Fibroblast of lung (primary cell): ENCODE results near the gene WDR76. TPM values are rescaled to one million over a fixed set of nuclear protein-coding genes. Genes with fewer than 3 reads are reported as not detected.
"Not testable (repeated sequence)": the region's sequence is repeated elsewhere in the genome, so short reads cannot be mapped to it uniquely, and the experiment has no call there.

Experiments
- DNase-seq, 2 donors: peaks; one replicate each; pipeline versions ENCODE4 v3.0.0 to v3.0.0-alpha.2; 2010; ENCODE audit warnings: low read depth in 2 of 2
- H2AFZ ChIP-seq: 2 replicates; pipeline ENCODE4 v1.5.1; 2012; ENCODE audit warnings: low read length, control low read depth, inconsistent platforms
- H3K27ac ChIP-seq: 2 replicates; pipeline ENCODE4 v1.5.1; 2011; ENCODE audit warnings: low read length, control low read depth; ENCODE audit not compliant: insufficient read depth
- H3K27me3 ChIP-seq: 2 replicates; pipeline ENCODE4 v1.5.1; 2011; ENCODE audit warnings: mild to moderate bottlenecking, low read length; ENCODE audit not compliant: control insufficient read depth, insufficient read depth
- H3K36me3 ChIP-seq: 2 replicates; pipeline ENCODE4 v1.5.1; 2011; ENCODE audit warnings: low read length; ENCODE audit not compliant: control insufficient read depth, insufficient read depth
- H3K4me1 ChIP-seq: 2 replicates; pipeline ENCODE4 v1.5.1; 2011; ENCODE audit warnings: low read length; ENCODE audit not compliant: control insufficient read depth, insufficient read depth; ENCODE audit errors: extremely low read depth
- H3K4me2 ChIP-seq: 2 replicates; pipeline ENCODE4 v1.5.1; 2011; ENCODE audit warnings: low read length, control low read depth; ENCODE audit not compliant: insufficient read depth; ENCODE audit errors: extremely low read depth
- H3K4me3 ChIP-seq, 4 experiments: fragments of 200-600 bp in 1 of 4; sonication (generic) in 1 of 4; replicated peaks in 1 of 4; 2 replicates each; pipeline ENCODE4 v1.5.1; 2011 to 2016; ENCODE audit warnings: low read length in 4 of 4, low read depth in 3 of 4, mild to moderate bottlenecking in 3 of 4, control low read depth in 2 of 4, inconsistent platforms in 1 of 4, mixed read lengths in 1 of 4; ENCODE audit not compliant: insufficient read depth in 1 of 4; ENCODE audit errors: control extremely low read depth in 1 of 4
- H3K79me2 ChIP-seq: 2 replicates; pipeline ENCODE4 v1.5.1; 2012; ENCODE audit warnings: mild to moderate bottlenecking, low read length, inconsistent platforms; ENCODE audit not compliant: control insufficient read depth, insufficient read depth
- H3K9ac ChIP-seq: 2 replicates; pipeline ENCODE4 v1.5.1; 2011; ENCODE audit warnings: mild to moderate bottlenecking, low read length, control low read depth; ENCODE audit not compliant: insufficient read depth
- H3K9me3 ChIP-seq: 2 replicates; pipeline ENCODE4 v1.5.1; 2012; ENCODE audit warnings: low read depth, low read length; ENCODE audit not compliant: control insufficient read depth, insufficient read depth
- H4K20me1 ChIP-seq: 2 replicates; pipeline ENCODE4 v1.5.1; 2011; ENCODE audit warnings: low read length; ENCODE audit not compliant: control insufficient read depth, insufficient read depth; ENCODE audit errors: extremely low read depth
- EZH2 ChIP-seq: IDR thresholded peaks from 2 replicates; pipeline ENCODE4 v1.5.1; 2012; ENCODE audit warnings: low read length, control low read depth, mild to moderate bottlenecking; ENCODE audit errors: missing control alignments
- polyA plus RNA-seq, 2 donors: library from polyadenylated mRNA; depleted of rRNA in 1 of 2; stranded (reverse) in 1 of 2; unstranded in 1 of 2; fragments of >200 nt; gene quantifications; 2 replicates each; pipeline ENCODE4 v1.2.1, GENCODE V29; 2011 to 2012; ENCODE audit warnings: missing spikeins in 1 of 2
- total RNA-seq: library from RNA; depleted of rRNA; stranded (reverse); fragments of >200 nt; gene quantifications from 2 replicates; pipeline ENCODE4 v1.2.1, GENCODE V29; 2014
- TF ChIP-seq, protein P1 (sequence below), 2 donors: IDR thresholded peaks in 1 of 2; conservative IDR thresholded peaks in 1 of 2; 1 replicate in 1 of 2; 2 replicates in 1 of 2; pipeline ENCODE4 v1.5.1; 2011 to 2012; ENCODE audit warnings: low read length in 2 of 2, control low read depth in 1 of 2, inconsistent platforms in 1 of 2, low read depth in 1 of 2, mild to moderate bottlenecking in 1 of 2

Gene WDR76
- total and polyA plus RNA-seq, 2 donors (not counting 1 experiment from before 2014, with no cell fraction given) = 5.8 to 11.6 TPM

DNA sequence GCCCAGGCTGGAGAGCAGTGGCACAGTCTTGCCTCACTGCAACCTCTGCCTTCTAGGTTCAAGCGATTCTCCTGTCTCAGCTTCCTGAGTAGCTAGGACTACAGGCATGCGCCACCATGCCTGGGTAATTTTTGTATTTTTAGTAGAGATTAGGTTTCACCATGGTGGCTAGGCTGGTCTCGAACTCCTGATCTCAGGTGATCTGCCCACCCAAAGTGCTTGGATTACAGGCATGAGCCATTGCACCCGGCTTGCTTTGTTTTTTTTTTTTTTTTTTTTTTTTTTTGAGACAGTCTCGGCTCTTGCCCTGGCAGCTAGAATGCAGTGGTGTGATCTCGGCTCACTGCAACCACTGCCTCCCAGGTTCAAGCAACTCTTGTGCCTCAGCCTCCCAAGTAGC is 5.7 kb downstream of the WDR76 start:
- not testable (repeated sequence) for H3K4me1 ChIP-seq, H3K27me3 ChIP-seq, H3K4me2 ChIP-seq, H4K20me1 ChIP-seq, DNase-seq, H3K9me3 ChIP-seq, H3K9ac ChIP-seq, H3K4me3 ChIP-seq, H3K36me3 ChIP-seq, H3K27ac ChIP-seq
- Histone ChIP-seq H2AFZ (peak overlapping the region; percentile 30), H3K79me2 (peaks cover 22% of the 10 kb centered on the region)

DNA sequence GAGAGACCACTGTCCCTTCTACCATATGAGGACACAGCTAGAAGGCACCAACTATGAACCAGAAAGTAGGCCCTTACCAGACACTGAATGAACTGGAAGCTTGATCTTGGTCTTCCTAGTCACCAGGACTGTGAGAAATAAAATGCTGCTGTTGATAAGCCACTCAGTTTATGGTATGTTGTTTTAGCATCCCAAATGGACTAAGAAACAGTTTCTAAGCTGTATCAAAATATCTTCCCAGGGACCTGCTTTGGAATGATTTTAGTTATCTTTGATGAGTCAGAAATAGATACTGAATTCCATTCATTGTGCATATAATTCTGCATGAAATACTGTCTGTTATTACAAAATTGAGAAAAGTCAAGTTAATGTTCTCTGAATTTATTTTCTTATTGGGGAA is 18.6 kb downstream of the WDR76 start:
- Histone ChIP-seq H3K36me3 (no peaks in the 10 kb centered on the region), H3K27ac (no peak overlapping the region)

DNA sequence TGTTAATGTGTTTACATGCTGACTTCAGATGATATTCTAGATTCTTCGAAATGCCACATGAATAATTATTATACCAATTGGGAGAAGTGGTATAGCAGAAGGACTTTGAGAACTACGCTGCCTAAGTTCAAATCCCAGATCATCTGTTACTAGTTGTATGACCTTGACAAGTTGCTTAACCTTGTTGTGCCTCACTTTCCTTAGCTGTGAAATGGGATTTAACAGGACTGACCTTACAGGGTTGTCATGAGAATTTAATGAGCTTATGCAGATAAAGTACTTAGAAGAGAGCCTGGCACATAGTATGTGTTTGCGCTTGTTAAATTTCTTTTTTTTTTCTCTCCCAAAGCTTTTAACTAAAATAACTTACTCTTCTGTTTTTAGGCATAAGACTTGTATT is 24.4 kb downstream of the WDR76 start:
- Histone ChIP-seq H3K79me2 (no peaks in the 10 kb centered on the region), H3K36me3 (no peaks in the 10 kb centered on the region), H3K9ac (no peak overlapping the region), H2AFZ (no peak overlapping the region), H3K27me3 (no peaks in the 10 kb centered on the region), H3K9me3 (no peaks in the 10 kb centered on the region), H3K4me3 (no peak overlapping the region), H3K4me2 (no peak overlapping the region), H4K20me1 (no peaks in the 10 kb centered on the region), H3K27ac (no peak overlapping the region), H3K4me1 (no peaks in the 10 kb centered on the region)
- no peak for TF ChIP-seq EZH2
- TF ChIP-seq, protein P1, sequence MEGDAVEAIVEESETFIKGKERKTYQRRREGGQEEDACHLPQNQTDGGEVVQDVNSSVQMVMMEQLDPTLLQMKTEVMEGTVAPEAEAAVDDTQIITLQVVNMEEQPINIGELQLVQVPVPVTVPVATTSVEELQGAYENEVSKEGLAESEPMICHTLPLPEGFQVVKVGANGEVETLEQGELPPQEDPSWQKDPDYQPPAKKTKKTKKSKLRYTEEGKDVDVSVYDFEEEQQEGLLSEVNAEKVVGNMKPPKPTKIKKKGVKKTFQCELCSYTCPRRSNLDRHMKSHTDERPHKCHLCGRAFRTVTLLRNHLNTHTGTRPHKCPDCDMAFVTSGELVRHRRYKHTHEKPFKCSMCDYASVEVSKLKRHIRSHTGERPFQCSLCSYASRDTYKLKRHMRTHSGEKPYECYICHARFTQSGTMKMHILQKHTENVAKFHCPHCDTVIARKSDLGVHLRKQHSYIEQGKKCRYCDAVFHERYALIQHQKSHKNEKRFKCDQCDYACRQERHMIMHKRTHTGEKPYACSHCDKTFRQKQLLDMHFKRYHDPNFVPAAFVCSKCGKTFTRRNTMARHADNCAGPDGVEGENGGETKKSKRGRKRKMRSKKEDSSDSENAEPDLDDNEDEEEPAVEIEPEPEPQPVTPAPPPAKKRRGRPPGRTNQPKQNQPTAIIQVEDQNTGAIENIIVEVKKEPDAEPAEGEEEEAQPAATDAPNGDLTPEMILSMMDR (conservative IDR thresholded peaks at IDR 0.05 in 1 of 2, IDR thresholded peaks at IDR 0.05 in 1 of 2; ENCODE audit: low read depth in 1 of 2, low read length in 2 of 2) = no peak
- DNase-seq = no peak

More for the DNA sequence above, 18.6 kb downstream of the WDR76 start:
- Histone ChIP-seq H2AFZ (no peak overlapping the region), H3K4me1 (no peaks in the 10 kb centered on the region), H4K20me1 (no peaks in the 10 kb centered on the region), H3K79me2 (no peaks in the 10 kb centered on the region), H3K4me3 (no peak overlapping the region), H3K9ac (no peak overlapping the region), H3K27me3 (no peaks in the 10 kb centered on the region), H3K9me3 (no peaks in the 10 kb centered on the region), H3K4me2 (no peak overlapping the region)
- peak in 1 of 2 donors; percentile 20 for DNase-seq
- TF ChIP-seq, protein P1 (conservative IDR thresholded peaks at IDR 0.05 in 1 of 2, IDR thresholded peaks at IDR 0.05 in 1 of 2; ENCODE audit: low read depth in 1 of 2, low read length in 2 of 2) = no peak
- TF ChIP-seq EZH2 = no peak
